ENCODE measurements around the gene SRPK2.

DNA sequence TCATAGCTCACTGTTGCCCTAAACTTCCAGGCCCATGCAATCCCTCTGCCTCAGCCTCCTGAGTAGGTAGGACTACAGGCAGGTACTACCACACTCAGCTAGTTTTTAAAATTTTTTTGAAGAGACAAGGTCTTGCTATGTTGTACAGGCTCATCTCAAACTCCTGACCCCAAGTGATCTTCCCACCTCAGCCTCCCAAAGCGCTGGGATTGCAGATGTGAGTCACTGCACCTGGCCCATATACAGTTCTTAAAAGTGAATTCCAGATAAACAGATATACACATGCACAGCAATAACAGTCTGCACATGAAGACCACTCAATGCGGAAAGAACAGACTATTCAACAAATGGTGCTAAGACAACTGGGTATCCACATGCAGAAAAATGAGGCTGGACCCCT is 67.8 kb downstream of the SRPK2 start:
- TF ChIP-seq CTCF (IDR thresholded peaks at IDR 0.05) (no peak), POLR2A (IDR thresholded peaks at IDR 0.05) (no peak)
